ENCODE measurements around the gene WFS1.

WFS1 gene

GRCh38 chr4:6293661-6294060, 24.0 kb downstream of the WFS1 start:
- TF ChIP-seq CTCF (conservative IDR thresholded peaks at IDR 0.05; ENCODE audit: low read depth, low read length), result no peak

GRCh38 chr4:6294705-6295421, 25.2 kb downstream of the WFS1 start:
- H3K4me3 ChIP-seq (ENCODE audit: low read length), result no peak overlapping the region
- DNase-seq (ENCODE audit: low read depth), result no peak
- no peak for TF ChIP-seq CTCF (conservative IDR thresholded peaks at IDR 0.05; ENCODE audit: low read depth, low read length)

More at GRCh38 chr4:6293661-6294060, 24.0 kb downstream of the WFS1 start:
- no peak overlapping the region for H3K4me3 ChIP-seq (ENCODE audit: low read length)
- DNase-seq (ENCODE audit: low read depth), result no peak

GRCh38 chr4:6295495-6295894, 25.8 kb downstream of the WFS1 start:
- no peak for DNase-seq (ENCODE audit: low read depth)
- no peak overlapping the region for H3K4me3 ChIP-seq (ENCODE audit: low read length)
- no peak for TF ChIP-seq CTCF (conservative IDR thresholded peaks at IDR 0.05; ENCODE audit: low read depth, low read length)

GRCh38 chr4:6296026-6296425, 26.4 kb downstream of the WFS1 start:
- DNase-seq (ENCODE audit: low read depth), result no peak
- H3K4me3 ChIP-seq (ENCODE audit: low read length), result no peak overlapping the region
- no peak for TF ChIP-seq CTCF (conservative IDR thresholded peaks at IDR 0.05; ENCODE audit: low read depth, low read length)

- DNase-seq (ENCODE audit: low read depth), result no peak
- H3K4me3 ChIP-seq (ENCODE audit: low read length), result no peak overlapping the region
- no peak for TF ChIP-seq CTCF (conservative IDR thresholded peaks at IDR 0.05; ENCODE audit: low read depth, low read length)
These were observed 27.7 kb downstream of the WFS1 start for GRCh38 chr4:6297266-6297815.

GRCh38 chr4:6298035-6298434, 28.4 kb downstream of the WFS1 start:
- no peak overlapping the region for H3K4me3 ChIP-seq (ENCODE audit: low read length)
- DNase-seq (ENCODE audit: low read depth), result no peak
- TF ChIP-seq CTCF (conservative IDR thresholded peaks at IDR 0.05; ENCODE audit: low read depth, low read length), result no peak

- no peak for TF ChIP-seq CTCF (conservative IDR thresholded peaks at IDR 0.05; ENCODE audit: low read depth, low read length)
- H3K4me3 ChIP-seq (ENCODE audit: low read length), result no peak overlapping the region
- no peak for DNase-seq (ENCODE audit: low read depth)
These were observed 29.2 kb downstream of the WFS1 start for GRCh38 chr4:6298852-6299251.

Measured in retinal pigment epithelial cell (primary cell).